ENCODE results near the gene DBX2.

Gene DBX2

DNA sequence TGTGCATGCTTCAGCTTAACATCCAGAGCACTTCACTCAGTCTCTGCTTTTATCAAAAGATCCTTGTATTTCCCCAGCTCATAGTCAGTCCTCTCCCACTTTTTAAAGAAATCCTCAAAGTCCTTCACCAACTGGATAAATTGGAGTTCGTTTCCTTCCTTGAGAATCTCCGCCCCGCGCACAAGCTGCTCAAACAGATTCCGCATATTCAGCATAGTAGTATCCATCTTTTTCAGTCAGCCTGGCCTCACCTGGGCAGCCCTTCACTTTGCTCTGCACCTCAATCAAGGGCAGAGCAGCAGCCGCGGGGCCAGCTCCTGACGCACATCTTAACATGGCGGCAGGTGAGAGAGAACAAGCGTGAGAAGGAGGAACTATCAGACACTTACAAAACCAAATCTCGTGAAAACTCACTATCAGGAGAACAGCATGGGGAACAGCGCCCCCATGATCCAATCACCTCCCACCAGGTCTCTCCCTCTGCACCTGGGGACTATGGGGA is 14.3 kb upstream of the DBX2 start:
- Histone ChIP-seq H3K4me1 (no peaks in the 10 kb centered on the region), H3K9ac (no peak overlapping the region), H3K79me2 (no peaks in the 10 kb centered on the region), H2AFZ (no peak overlapping the region), H3K27ac (no peak overlapping the region), H3K9me3 (ENCODE audit: control insufficient read depth, low read length) (no peaks in the 10 kb centered on the region), H3K36me3 (ENCODE audit: control insufficient read depth, insufficient read depth, low read length) (no peaks in the 10 kb centered on the region), H3K4me2 (ENCODE audit: low read length) (no peak overlapping the region), H3K4me3 (ENCODE audit: low read depth, low read length) (no peak overlapping the region), H3K27me3 (ENCODE audit: control insufficient read depth, insufficient read depth, low read length) (no peaks in the 10 kb centered on the region)
- TF ChIP-seq, protein P1, sequence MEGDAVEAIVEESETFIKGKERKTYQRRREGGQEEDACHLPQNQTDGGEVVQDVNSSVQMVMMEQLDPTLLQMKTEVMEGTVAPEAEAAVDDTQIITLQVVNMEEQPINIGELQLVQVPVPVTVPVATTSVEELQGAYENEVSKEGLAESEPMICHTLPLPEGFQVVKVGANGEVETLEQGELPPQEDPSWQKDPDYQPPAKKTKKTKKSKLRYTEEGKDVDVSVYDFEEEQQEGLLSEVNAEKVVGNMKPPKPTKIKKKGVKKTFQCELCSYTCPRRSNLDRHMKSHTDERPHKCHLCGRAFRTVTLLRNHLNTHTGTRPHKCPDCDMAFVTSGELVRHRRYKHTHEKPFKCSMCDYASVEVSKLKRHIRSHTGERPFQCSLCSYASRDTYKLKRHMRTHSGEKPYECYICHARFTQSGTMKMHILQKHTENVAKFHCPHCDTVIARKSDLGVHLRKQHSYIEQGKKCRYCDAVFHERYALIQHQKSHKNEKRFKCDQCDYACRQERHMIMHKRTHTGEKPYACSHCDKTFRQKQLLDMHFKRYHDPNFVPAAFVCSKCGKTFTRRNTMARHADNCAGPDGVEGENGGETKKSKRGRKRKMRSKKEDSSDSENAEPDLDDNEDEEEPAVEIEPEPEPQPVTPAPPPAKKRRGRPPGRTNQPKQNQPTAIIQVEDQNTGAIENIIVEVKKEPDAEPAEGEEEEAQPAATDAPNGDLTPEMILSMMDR (IDR thresholded peaks at IDR 0.05), result no peak

DNA sequence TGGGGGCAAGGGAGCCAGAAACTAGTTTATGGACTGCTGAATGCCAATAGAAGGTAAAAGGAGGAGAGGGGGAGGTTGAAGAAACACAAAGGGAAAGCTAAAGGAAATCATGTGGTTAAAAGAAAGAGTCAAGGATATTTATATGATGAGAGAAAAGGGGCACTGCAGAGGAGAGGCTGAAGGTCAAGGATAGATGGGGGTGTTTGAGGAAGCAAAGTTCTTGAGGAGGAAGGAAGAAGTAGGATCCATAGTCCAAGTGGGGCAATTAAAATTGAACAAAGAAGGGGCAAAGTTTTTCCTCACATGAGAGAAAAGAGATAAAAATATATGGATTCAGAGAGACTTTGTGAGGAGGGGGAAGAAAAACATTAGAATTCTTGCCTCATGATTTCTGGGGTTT is 10.1 kb upstream of the DBX2 start:
- H2AFZ ChIP-seq, result no peak overlapping the region
- H3K27me3 ChIP-seq (ENCODE audit: control insufficient read depth, insufficient read depth, low read length), result no peaks in the 10 kb centered on the region
- H3K4me1 ChIP-seq, result no peaks in the 10 kb centered on the region
- H3K27ac ChIP-seq, result no peak overlapping the region
- TF ChIP-seq, protein P1 (IDR thresholded peaks at IDR 0.05), result no peak
- H3K9me3 ChIP-seq (ENCODE audit: control insufficient read depth, low read length), result no peaks in the 10 kb centered on the region
- no peak overlapping the region for H3K9ac ChIP-seq
- no peaks in the 10 kb centered on the region for H3K36me3 ChIP-seq (ENCODE audit: control insufficient read depth, insufficient read depth, low read length)
- H3K4me3 ChIP-seq (ENCODE audit: low read depth, low read length), result no peak overlapping the region
- H3K4me2 ChIP-seq (ENCODE audit: low read length), result no peak overlapping the region
- H3K79me2 ChIP-seq, result no peaks in the 10 kb centered on the region

DNA sequence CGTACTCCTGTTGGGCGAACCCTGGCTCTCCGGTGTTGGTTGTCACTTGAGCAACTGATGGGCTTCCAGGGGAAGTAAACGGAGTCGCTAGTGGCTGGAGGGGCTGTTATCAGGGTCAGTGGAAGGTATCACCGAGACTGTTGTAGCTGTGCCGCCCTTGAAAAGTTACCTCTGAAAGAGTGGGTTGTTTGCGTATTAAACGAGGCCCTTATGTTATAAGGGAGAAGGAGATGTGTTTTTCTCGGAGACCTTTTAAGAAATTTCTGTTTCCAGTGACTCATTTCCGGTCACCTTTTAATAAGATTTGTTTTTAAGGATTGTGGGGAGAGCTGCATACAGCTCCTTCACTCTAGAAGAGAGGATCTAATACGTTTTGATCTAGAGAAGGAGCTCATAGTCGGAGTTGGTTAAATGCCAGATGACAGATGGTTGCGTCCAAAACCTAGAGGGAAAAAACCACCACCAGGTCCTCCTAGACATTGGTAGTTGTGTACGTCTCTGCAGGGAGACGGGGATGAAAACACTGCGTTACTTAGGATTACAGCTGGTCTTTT is 750 bp upstream of the DBX2 start:
- H3K27ac ChIP-seq, result no peak overlapping the region
- no peaks in the 10 kb centered on the region for H3K36me3 ChIP-seq (ENCODE audit: control insufficient read depth, insufficient read depth, low read length)
- H2AFZ ChIP-seq, result no peak overlapping the region
- H3K27me3 ChIP-seq (ENCODE audit: control insufficient read depth, insufficient read depth, low read length), result no peaks in the 10 kb centered on the region
- no peak overlapping the region for H3K4me3 ChIP-seq (ENCODE audit: low read depth, low read length)
- TF ChIP-seq, protein P1 (IDR thresholded peaks at IDR 0.05), result no peak
- no peak overlapping the region for H3K9ac ChIP-seq
- H3K4me1 ChIP-seq, result no peaks in the 10 kb centered on the region
- peak overlapping the region; percentile 68 for H3K4me2 ChIP-seq (ENCODE audit: low read length)
- H3K79me2 ChIP-seq, result no peaks in the 10 kb centered on the region
- H3K9me3 ChIP-seq (ENCODE audit: control insufficient read depth, low read length), result no peaks in the 10 kb centered on the region

DNA sequence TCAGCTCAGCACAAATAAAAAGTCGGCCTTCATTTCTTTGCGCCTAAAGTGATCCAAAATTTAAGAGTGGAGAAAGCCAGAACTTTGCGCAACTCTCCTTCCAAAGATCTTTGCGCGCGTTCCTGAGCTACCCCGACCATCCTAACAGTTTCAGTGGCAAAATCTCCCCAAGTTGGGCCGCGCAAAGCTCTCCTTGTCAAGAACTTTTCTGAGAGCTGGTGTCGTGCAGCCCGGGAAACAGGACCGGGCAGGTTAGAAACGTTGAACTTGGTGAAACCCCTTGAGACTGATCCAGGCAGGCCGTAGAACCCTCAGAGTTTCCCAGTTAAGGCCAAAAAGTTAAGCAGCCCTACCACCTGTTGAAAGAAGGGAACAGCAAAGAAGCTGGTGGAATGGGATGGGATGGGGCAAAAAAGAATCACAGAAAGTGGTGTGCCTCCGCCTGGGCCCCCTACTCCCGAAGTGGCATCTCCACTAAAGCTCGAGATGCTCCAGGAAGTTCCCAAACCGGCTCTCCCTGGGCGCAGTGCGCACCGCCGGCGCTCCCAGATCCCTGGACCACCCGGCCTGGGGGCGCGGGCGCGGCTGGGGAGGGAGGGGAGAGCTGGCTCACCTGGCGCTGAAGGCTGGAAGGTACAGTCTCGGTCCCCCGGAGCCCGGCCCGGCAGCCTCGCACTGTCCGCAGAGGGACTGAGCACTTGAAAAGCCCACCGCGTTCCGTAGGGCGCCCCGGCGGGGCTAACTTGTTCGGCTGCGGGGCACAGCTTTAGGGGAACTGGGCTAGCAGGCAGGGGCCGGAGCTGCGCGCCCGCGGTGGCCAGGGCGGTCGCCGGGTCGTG is 768 bp downstream of the DBX2 start:
- no peak overlapping the region for H3K9ac ChIP-seq

More for the DNA sequence above, 768 bp downstream of the DBX2 start:
- no peak overlapping the region for H3K27ac ChIP-seq
- H3K9me3 ChIP-seq (ENCODE audit: control insufficient read depth, low read length), result no peaks in the 10 kb centered on the region
- H3K36me3 ChIP-seq (ENCODE audit: control insufficient read depth, insufficient read depth, low read length), result no peaks in the 10 kb centered on the region
- H3K79me2 ChIP-seq, result no peaks in the 10 kb centered on the region
- no peaks in the 10 kb centered on the region for H3K4me1 ChIP-seq
- no peak overlapping the region for H3K4me3 ChIP-seq (ENCODE audit: low read depth, low read length)
- TF ChIP-seq, protein P1 (IDR thresholded peaks at IDR 0.05), result no peak
- H3K27me3 ChIP-seq (ENCODE audit: control insufficient read depth, insufficient read depth, low read length), result no peaks in the 10 kb centered on the region
- no peak overlapping the region for H3K4me2 ChIP-seq (ENCODE audit: low read length)
- H2AFZ ChIP-seq, result no peak overlapping the region

Data from parathyroid adenoma (tissue), 2 donors.